ENCODE data around the gene DLEC1.

DLEC1 gene

DNA sequence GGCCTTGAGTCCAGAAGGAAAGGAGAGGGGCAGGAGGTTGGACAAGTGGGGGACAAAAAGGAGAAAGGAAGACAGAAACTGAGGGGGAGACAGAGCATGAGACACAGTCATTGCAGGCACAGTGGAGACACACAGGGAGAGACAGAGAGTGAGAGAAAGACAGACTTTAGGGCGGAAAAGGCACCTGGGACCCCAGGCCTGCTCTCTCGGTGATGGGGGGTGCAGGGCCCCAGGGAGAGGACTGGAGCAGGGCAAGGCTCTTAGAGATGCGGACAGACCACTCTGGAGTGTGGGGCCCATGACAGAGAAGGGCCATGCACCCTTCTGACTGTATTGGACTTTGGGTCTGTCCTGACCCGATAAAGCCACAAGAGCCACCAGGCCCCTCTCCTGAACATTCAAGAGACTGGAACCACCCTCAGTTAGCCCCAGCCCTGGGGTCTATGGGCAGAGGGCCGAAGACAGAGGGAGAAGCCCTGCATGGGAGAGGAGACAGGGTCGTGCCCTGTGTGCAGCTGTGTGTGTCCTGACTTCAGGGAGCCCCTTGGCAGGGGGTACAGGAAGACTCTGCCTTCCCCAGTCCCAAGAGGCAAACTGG, 22.1 kb upstream of the DLEC1 start:
- no peak for DNase-seq
- in situ Hi-C loops (cut with MboI; ENCODE audit: low pct_unique_long_range_greater_than_20kb, low sequenced_read_pairs): no loop called here

DNA sequence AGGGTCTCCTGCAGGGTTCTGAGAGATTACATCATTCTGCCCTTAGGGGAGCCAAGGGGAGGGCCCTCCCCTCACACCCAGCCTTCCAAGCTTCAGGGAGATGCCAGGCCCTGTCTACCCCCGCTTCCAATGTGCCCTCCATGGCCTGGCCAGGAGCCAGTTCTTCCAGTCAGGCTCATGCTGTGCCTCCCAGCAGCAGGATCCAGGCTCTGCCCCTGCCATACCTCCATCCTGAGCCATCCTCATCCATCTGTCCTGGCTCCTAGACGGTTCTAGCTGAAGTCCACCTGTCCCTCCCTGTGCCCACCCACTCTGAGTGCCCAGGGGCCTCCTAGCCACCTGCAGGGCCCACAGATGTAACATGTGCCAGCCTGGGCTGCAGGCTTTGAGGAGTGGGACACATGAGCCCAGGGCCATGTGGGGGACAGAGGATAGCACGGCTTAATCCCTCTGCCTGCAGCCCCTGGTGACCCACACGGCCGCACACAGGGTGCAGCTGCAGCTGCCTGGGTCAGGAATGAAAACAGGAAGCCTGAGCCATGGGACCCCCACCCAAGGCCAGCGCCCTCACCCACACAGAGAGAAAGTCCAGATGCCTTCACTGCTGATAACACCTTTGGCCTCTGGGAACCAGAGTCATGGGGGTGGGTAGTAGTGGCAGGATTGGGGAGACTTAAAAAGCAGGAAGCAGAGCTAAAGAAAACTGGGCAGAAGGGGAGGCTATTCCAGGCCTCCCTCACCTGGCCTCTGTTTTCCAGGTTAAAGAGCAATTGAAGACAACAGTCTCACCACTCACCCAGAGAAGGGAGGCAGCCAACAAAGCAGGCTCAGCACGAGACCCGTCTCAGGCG, 21.3 kb upstream of the DLEC1 start:
- in situ Hi-C loops (cut with MboI; ENCODE audit: low pct_unique_long_range_greater_than_20kb, low sequenced_read_pairs): no loop called here
- DNase-seq: no peak

DNA sequence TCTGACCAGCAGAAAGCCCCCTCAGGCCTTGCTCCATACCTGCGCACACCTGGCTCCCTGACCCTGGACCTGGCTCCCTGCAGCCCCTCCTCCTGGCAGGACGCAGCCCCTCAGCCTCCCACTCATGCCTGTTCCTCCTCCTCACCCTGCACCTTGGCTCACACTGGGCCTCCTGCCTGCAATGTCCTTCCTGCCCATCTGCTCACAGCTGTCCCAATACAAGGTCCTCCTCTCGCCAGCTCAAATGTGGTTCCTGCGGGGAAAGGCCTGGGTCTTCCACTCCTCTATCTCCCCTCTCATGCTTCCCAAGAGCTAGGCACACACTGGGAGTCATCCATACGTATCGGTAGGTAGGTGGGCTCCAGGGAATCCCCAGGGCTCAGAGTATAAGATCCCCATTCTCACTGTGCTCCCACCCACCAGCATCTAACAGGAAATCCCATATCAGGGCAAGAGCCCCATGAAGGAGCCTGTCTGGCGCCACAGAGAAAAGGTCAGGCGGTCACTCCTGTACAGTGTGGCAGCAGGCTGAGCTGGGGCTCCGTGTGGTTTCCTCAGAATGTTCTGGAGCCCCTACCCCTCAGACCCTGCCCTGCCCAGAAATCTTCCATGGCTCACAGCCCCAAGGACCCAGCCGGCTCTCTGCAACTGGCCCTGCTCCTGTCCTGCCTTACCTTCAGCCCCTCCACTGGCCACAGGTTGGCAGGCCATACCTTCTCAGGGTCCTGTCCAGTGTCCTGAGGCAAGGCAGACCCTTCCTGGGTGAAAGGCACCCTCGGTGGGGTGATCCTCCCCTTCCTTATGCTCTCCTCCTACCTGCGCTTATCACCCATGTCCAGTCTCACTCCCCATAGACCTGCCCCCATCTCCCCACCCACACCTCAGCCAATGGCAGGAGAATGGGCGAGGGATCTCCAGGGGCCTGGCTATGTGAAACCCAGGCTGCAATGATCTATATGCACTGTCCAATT, 20.4 kb upstream of the DLEC1 start:
- in situ Hi-C loops (cut with MboI; ENCODE audit: low pct_unique_long_range_greater_than_20kb, low sequenced_read_pairs): no loop called here

GRCh38 chr3:38019658-38020341, 19.2 kb upstream of the DLEC1 start:
- in situ Hi-C loops (cut with MboI; ENCODE audit: low pct_unique_long_range_greater_than_20kb, low sequenced_read_pairs): no loop called here

More for the DNA sequence above, 20.4 kb upstream of the DLEC1 start:
- no peak for DNase-seq

GRCh38 chr3:38020342-38020726, 18.7 kb upstream of the DLEC1 start:
- in situ Hi-C loops (cut with MboI; ENCODE audit: low pct_unique_long_range_greater_than_20kb, low sequenced_read_pairs): no loop called here
- DNase-seq: no peak

More at GRCh38 chr3:38019658-38020341, 19.2 kb upstream of the DLEC1 start:
- DNase-seq: no peak

- in situ Hi-C loops (cut with MboI; ENCODE audit: low pct_unique_long_range_greater_than_20kb, low sequenced_read_pairs): no loop called here
- DNase-seq: no peak
Measured at GRCh38 chr3:38021196-38021595, 17.8 kb upstream of the DLEC1 start.

DNA sequence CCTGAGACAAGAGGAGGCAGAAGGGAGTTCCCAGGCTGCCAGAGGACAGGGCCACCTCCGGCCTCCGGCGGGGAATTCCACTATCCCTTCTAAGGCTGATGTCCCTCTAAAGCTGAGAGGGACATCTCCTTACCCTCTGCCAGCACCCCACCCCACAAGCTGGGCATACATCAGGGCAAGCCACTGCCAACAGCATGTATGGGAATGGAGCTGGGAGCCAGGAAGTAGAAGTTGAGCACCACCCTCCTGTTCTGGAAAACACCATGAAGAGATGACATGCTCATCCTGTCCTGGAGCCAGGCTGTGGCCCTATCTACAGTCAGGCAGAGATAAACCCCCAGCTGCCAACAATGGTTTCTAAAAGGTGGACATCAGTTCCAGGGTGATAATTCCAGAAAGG, 16.7 kb upstream of the DLEC1 start:
- DNase-seq: no peak
- in situ Hi-C loops (cut with MboI; ENCODE audit: low pct_unique_long_range_greater_than_20kb, low sequenced_read_pairs): no loop called here

DNA sequence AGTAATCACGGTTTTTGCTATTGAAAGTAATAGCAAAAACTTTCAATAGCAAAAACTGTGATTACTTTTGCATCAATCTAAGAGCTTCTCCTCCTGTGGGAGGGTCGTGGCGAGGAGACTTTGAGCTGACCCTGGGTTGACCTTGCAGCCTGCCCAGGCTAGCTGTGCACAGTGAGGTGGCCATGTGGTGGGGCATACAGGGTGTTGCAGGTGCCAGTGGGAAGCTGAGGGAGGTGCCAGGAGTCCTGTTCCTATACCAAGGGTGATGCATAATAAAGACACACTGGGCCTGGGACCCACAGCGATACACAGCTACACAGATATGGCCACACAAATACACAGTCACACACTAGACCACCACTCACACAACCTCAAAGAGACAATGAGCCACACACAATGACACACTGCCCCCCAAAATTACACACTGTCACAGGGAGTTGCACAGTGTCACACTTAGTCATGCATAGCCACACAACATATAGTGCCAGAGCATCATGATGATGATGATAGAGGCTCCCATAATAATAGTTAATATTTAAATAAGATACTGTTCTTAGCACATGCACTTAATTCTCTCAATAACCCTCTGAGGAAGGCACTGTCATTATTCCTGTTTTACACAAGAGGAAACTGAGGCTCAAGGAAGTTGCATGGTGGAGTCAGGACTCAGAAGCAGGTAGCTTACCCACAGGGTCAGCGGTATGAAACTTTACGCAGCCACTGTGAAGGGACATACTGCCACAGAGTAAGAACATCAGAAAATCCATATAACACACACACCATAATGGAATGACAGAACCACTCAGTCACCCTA, 15.9 kb upstream of the DLEC1 start:
- no peak for DNase-seq
- in situ Hi-C loops (cut with MboI; ENCODE audit: low pct_unique_long_range_greater_than_20kb, low sequenced_read_pairs): no loop called here

- DNase-seq: no peak
- in situ Hi-C loops (cut with MboI; ENCODE audit: low pct_unique_long_range_greater_than_20kb, low sequenced_read_pairs): no loop called here
Measured at GRCh38 chr3:38026856-38027255, 12.2 kb upstream of the DLEC1 start.

DNA sequence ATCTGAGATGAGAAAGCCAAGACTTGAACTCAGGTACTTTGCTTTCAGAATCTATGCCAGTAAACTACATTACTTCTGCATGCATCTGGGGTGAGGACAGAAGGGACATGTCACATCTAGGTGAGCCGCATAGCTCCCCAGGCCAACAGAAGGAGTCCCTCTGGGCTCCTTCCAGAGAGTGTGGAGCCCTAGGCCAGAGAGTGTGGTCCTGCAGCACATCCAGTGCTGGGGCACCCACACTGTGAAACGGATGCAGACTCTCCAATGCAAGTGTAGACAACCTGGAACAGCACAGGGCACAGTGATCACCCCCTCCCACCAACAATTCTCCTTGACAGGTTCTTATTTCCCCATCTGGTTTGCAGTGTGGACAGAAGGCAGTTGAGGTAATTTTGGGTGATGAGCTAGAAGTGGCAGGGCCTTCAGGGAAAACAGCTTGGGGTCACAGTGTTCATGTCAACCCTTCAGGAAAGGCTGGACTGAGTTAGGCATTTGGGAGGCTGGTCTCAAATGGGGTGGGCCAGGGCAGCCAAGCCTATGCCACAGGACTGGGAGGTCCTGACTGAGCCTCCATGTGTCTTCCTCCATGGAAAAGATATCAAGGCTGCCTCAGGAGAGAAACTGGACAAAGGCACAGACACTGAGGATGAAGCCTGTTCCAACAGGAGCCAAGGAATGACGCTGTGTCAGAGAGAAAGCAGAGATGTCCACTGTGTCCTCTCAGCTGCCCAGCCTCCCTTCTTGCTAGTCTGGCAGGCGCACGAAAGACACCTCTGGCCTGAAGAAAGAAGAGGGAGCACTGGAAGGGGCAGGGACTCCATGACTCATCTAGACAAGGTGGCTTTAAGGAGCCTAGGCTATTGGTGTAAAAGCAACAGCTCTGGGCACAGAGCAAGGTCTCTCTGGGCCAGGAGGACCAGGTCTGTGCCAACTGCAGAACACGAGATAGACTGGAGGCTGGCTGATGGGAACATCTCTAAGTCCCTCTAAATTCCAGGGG, 11.2 kb upstream of the DLEC1 start:
- DNase-seq: no peak
- in situ Hi-C loops (cut with MboI; ENCODE audit: low pct_unique_long_range_greater_than_20kb, low sequenced_read_pairs): no loop called here

DNA sequence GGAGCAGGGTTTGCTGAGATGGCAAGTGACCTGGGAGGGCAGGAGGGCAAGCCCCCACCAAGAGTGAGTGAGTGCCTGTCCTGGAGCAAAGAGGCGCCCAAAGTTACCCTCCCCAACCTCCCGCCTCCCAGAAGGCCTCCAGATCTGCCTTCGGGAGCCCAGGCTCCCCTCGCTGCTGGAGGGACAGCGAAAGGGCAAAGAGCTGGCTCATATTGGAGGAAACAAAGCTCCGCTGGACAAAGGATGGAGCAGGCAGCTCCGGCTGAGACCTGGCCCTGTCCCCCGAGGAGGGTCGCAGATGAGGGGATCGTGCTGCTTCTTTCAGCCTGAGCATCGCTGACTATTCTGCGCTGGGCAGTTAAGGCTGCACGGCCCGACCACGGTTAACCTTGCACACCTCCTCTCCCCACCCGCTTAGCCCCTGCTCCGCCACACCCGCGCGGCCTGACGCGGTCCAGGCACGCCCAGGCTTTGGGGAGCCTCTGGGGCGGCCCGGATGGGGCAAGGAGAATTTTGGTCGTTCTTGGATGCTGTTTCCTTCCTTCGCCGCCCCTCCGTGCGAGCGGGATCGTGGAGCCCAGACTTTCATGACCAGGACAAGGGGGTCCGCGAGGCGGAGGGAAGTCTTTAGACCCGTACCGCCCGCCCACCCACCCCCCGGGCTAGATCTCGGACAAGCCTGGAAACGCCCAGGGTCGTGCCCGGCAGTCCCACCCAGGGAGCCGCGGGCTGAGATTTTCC, 10.2 kb upstream of the DLEC1 start:
- no peak for DNase-seq
- in situ Hi-C loops (cut with MboI; ENCODE audit: low pct_unique_long_range_greater_than_20kb, low sequenced_read_pairs): no loop called here

- DNase-seq: no peak
- in situ Hi-C loops (cut with MboI; ENCODE audit: low pct_unique_long_range_greater_than_20kb, low sequenced_read_pairs): no loop called here
Measured at GRCh38 chr3:38029400-38030125, 9.4 kb upstream of the DLEC1 start, which contains the start of gene PLCD1. PLCD1 (minus strand) TSS chr3:38029642; CDS start chr3:38029539, 103 bp downstream.

DNA sequence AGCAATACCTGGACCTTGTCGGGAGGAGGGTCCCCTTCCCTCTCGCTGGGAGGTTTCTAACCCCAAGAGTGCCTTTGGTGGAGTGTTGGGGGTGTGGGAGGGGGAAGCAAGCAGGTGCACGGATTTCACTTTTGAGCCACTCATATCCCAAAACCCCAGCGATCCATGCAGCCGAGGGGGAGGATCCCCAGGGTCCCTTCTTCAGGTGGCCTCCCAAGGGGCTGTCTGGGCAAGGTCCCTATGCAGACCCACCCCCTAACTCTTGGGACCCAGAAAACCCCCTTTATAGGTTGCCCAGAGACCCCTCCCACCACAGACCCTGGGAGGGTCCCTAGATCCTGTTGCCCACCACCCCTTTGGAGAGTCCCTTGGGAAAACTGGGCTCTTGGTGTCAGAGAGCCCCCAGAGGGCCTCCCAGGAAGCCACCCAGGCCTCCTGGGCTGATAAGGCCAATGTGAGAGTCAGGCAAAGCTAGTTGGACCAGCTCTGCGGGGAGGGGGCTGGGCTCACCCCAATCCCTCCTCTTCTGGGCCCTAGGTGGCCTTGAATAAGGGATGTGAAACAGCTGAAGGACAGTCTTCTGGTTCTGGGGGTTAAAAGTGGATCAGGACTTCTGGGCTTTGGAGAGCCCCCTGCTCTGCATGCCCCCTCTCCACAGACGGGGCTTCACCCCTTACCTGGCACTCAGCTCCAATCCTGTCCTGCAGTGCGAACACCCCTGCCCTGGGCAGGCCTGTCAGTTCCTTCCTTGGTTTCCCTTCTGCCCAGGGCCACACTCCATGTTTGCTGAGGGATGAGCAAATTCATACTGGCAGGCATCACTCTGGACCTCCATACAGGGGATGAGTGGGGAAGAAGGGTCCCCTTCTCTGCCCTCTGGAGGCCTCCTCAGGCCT, 8.6 kb upstream of the DLEC1 start:
- DNase-seq: no peak
- in situ Hi-C loops (cut with MboI; ENCODE audit: low pct_unique_long_range_greater_than_20kb, low sequenced_read_pairs): no loop called here

GRCh38 chr3:38031022-38031994, 7.7 kb upstream of the DLEC1 start:
- no peak for DNase-seq
- in situ Hi-C loops (cut with MboI; ENCODE audit: low pct_unique_long_range_greater_than_20kb, low sequenced_read_pairs): no loop called here

Measured in KBM-7 (cell line).